Colon (tissue), 2 donors: ENCODE data around the gene BPIFB3.

Experiments used
- FAIRE-seq: peaks from 2 replicates; lab custom pipeline; 2012; peaks lifted over from hg19 to GRCh38; lab: Jason Lieb, UNC
- donor health status: control.
- donor health status: control.

BPIFB3 gene

GRCh38 chr20:33053291-33054106 is at the start of gene BPIFB3:
TSS of gene BPIFB3 (plus strand) at chr20:33053903. CDS start at chr20:33055436, 1,533 bp downstream.
- FAIRE-seq: no peak

GRCh38 chr20:33004141-33004751 is 49.5 kb upstream of the BPIFB3 start, which contains the start of gene SUN5:
TSS of gene SUN5 (minus strand) at chr20:33004433. CDS start at chr20:33004340, 93 bp downstream.
- no peak for FAIRE-seq

- FAIRE-seq: no peak
These were observed 48.6 kb upstream of the BPIFB3 start for GRCh38 chr20:33005132-33005566.

GRCh38 chr20:33005908-33006775 is 47.6 kb upstream of the BPIFB3 start:
- FAIRE-seq: no peak

GRCh38 chr20:33006776-33007375 is 46.8 kb upstream of the BPIFB3 start:
- FAIRE-seq: no peak

- no peak for FAIRE-seq
These were observed 46.0 kb upstream of the BPIFB3 start, which contains the start of gene BPIFB2 for GRCh38 chr20:33007376-33008335. TSS of gene BPIFB2 (plus strand) at chr20:33007704. CDS start at chr20:33008575, 871 bp downstream.

- no peak for FAIRE-seq
These were observed 45.1 kb upstream of the BPIFB3 start for GRCh38 chr20:33008336-33009213.

GRCh38 chr20:33009214-33010132 is 44.2 kb upstream of the BPIFB3 start:
- FAIRE-seq: no peak

GRCh38 chr20:33010133-33010504 is 43.6 kb upstream of the BPIFB3 start:
- no peak for FAIRE-seq

GRCh38 chr20:33010674-33011449 is 42.8 kb upstream of the BPIFB3 start:
- FAIRE-seq: no peak

GRCh38 chr20:33012327-33013189 is 41.1 kb upstream of the BPIFB3 start:
- FAIRE-seq: no peak

- no peak for FAIRE-seq
These were observed 39.9 kb upstream of the BPIFB3 start for GRCh38 chr20:33013701-33014326.

- FAIRE-seq: no peak
These were observed 39.2 kb upstream of the BPIFB3 start for GRCh38 chr20:33014336-33015113.

- no peak for FAIRE-seq
These were observed 38.6 kb upstream of the BPIFB3 start for GRCh38 chr20:33015114-33015484.

- FAIRE-seq: no peak
These were observed 37.8 kb upstream of the BPIFB3 start for GRCh38 chr20:33015700-33016580.
